GM21717 (cell line): ENCODE measurements around the gene SYK.

Experiments
- ATAC-seq: cut with Tn5 transposase; IDR thresholded peaks from one replicate; pipeline ENCODE4 v1.9.1; 2021; ENCODE audit warnings: mild to moderate bottlenecking, moderate library complexity; ENCODE audit not compliant: unreplicated experiment

The SYK gene

DNA sequence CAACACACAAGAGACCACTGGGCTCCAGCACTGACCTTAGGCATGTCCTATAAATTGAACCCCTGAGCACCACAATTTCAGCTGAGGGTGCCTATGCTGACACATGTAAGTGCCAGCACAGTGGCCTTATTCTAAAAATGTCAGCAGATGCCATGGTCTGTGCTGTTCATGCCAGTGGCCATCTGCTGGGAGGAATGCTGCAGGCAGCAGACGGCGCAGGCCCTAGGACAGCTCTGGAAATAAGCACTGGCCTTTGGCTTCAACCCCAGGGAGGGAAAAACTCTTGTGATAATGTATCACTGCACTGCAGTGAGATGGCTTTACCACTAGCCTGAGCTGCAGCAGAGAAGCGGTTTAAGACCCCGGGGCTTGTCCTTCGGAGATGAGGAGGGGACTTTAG lies 98.5 kb downstream of the SYK start:
- ATAC-seq: no peak

DNA sequence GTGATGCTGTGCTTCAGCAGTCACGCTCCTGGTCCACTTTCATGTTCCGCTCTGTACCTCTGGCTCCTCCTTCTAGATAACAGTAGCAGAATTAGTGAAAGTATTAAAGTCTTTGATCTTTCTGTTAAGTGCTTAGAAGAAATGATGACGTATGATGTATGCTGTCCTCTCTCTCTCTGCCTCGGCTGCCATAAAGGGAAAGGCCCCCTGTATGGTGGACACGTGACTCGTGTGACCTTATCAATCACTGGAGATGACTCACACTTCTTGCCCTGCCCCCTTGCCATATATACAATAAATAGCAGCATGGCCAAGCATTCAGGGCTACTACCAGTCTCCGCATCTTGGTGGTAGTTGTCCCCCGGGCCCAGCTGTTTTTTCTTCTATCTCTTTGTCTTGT lies 100.3 kb downstream of the SYK start:
- ATAC-seq: no peak

DNA sequence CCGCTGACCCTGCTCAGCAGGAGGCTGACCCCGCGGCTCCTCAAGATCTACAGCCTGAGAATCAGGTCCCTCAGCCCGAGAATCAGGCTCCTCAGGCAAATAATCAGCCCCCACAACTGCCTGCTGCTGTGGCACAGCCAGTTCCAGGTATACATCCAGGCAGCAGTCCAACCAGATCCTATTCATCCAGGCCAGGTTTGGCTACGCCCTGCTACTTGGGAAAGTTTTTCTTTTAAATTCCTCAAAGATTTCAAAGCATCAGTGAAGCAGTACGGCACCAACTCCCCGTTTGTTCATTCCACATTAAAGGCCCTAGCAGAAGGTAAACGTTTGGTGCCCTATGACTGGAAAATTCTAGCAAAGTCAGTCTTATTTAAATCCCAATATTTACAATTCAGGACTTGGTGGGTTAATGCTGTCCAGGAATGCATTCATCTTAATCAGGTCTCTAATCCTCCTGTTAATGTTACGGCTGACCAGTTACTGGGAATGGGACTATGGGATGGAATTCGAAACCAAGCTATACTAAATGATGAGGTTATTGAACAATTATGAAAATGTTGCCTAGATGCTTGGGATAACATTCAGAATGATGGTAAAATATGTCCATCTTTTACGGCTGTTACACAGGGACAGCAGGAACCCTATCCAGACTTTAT lies 102.3 kb downstream of the SYK start:
- no peak for ATAC-seq

DNA sequence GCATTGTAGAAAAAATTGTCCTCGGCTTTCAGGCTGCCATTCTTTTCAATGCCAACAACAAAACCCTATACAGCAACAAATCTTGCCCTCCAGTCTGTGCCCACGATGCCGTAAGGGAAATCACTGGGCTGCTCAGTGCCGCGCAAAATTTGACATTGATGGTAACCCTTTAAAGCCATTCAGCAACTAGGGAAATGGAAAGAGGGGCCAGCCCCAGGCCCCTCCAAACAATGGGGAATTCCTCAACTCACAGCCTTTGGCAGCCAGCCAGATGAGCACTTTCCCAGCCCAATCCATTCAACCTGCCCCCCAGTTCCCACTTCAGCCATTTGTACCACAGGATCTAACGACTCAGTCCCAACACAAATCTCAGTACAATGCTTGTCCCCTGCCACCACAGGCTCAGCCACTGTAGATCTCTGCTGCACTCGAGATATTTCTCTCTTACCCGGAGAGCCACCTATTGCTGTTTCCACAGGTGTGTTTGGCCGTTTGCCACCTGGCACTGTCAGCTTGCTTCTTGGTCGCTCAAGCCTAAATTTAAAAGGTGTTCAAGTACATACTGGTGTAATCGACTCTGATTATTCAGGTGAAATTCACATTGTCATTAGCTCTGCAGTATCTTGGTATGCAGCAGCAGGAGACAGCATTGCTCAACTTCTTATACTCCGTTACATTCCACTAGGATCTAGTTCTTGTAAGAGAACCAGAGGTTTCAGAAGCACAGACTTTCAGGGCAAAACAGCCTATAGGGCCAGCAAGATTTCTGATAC lies 103.3 kb downstream of the SYK start:
- ATAC-seq: no peak

DNA sequence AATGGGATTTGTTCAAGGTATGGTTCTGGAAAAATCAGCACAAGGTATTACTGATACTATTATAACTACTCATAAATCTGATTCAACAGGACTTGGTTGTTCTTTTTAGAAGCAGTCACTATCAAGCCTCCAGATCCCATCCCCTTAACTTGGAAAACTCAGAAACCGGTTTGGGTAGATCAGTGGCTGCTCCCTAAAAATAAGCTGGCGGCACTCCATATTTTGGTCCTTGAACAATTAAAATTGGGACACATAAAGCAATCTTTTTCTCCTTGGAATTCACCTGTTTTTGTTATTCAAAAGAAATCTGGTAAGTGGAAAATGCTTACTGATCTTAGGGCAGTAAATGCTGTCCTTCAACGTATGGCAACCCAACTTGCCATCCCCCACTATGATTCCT lies 104.2 kb downstream of the SYK start:
- ATAC-seq: no peak

DNA sequence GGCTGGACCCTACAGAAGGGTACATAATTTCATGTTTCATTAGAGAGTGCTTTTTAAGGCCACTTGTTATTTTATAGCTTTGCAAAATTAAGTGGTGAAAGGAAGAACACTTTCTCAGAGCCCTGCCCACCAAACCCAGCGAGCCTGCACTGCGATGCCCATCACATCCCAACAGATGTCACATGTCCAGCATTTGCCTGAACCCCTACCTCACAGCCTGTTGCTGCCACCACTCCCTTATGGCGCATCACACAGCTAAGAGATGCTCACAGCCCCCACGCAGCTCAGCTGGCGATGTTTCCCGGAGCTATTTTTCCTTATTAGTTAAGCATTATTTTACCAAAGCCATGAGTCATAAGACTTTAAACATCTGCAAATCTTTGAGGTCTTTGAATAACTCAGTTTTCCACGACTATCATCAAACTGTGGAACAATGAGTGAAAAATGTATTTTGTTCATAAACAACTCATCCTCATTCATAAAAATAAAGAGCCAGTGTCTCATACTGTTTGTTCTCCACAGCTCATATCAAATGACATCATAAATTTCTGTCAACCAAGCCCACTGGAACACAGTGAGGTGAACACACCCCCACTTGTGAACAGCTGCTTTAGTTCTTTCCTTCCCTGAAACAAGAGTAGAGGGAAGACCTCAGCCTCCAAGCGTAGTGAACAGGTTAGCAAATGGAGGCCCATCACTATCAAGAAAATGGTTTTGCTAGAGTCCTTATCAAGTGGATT lies 104.9 kb downstream of the SYK start:
- ATAC-seq: no peak

DNA sequence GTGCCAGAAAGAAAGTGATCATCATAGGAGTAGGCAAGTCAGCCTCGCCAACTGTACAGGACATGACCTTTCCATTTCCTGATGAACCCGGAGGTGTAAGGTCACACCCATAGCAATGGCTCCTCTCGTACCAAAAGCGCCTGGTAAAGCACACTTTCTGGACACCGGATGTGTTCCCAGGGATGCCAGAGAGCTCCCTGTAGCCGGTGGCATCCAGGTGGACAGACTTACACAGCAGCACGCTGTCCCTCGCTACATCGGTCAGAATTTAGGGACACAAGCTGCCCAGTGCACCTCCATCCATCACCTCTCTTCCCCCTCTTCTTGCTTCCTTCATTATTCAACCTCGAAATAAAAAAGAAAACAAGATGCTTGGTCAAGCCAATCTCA lies 105.4 kb downstream of the SYK start:
- no peak for ATAC-seq

DNA sequence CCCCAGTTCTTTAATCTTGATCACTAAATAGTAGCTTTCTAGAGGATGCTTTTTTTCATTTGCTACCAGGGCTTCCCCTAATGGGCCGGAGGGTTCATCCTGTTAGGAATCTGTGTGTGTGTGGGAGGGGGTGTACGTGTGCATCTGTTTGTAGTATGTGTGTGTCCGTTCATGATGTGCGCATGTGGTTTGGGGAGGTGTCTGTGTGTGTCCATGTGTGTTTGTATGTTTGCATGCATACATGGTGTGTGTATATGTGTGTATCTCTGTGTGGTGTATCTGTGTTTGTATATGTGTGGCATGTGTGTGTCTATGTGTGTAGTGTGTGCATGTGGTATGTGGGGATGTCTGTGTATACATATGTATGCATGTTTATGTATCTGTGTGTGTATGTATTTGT lies 106.2 kb downstream of the SYK start:
- no peak for ATAC-seq

DNA sequence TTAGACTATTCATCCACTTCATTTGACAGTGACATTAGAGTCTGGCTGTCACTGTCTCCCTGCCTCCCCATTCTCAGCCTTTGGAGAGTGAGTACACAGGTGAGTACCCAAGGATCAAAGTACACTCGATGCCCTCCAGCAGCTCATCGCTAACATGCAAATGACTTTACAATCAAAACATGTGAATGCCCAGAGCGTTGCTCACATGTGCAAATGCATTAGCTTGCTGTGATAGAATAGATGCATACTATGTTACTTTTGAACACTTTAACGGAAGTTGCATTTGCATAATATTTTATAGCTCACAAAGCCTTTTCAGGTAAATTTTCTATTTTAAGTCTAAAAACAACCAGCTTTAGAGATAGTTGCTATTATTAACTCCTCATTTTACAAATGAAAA lies 107.6 kb downstream of the SYK start:
- ATAC-seq: peak; percentile 55

DNA sequence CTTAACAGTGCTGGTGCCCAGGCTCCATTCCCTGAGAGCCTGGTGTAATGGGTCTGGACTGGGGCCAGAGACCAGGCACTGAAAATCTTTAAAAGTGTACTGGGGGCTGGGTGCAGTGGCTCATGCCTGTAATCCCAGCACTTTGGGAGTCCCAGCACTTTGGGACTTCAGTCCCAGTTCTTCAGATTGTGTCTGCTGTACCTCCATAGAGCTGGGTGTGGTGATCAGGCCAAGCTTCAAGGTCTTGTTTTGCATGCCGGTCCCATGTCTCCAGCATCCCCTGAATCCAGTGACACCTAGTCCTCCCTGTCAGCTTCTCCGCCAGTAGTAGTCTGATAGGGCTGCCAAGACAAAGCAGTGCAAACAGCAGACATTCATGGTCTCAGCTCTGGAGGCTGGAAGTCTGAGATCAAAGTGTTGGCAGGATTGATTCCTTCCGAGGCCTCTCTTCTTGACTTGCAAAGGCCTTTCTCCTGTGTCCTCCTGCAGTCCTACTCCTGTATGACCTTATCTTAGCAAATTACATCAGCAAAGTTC lies 108.2 kb downstream of the SYK start:
- no peak for ATAC-seq

DNA sequence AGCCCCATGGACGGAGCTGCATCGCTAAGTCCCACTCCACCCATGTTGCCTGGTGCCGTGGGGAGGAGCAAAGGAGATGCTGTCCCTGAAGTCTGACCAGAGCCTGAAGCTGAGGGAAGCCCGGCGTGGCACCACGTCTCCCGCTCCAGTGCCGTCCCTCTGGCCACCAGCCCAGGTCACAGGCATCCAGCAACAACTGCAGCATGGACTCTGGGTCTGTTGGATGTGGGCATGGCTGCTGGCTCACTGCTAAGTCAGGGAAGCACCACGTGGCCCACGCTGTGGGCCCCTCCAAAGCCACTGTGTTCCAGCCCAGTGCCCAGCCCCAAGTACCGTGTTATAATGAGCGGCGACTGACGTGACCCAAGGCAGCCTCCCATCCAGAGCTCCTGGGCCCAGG lies 112.6 kb downstream of the SYK start:
- no peak for ATAC-seq

DNA sequence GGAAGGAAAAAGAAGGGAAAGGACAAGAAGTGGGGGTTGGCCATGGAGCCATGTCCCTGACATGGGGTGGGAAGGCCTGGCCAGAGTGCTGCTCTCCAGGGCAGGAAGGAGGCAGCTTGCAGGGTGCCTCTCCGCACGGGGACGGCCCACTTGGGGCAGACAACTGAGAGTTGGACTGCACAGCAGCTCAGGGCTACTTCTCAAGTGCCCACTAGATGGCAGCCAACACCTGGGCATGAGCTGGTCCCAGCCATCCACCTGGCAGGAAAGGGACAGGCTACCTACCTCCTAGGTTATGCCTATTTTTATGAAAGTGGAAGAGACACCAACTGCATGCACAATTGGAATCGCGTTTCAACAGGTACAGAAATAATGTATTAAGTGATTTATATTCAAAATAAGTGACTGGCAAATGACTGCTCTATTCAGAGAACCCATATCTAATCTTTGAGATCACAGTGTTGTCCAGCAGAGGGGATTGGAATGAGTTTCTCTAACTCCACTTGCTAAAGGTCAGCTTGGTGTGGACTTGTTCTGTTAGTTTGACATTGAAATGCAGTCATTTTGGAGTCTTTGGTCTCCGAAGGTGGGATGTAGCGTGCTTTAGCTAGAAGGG lies 113.4 kb downstream of the SYK start:
- ATAC-seq: peak; percentile 77

DNA sequence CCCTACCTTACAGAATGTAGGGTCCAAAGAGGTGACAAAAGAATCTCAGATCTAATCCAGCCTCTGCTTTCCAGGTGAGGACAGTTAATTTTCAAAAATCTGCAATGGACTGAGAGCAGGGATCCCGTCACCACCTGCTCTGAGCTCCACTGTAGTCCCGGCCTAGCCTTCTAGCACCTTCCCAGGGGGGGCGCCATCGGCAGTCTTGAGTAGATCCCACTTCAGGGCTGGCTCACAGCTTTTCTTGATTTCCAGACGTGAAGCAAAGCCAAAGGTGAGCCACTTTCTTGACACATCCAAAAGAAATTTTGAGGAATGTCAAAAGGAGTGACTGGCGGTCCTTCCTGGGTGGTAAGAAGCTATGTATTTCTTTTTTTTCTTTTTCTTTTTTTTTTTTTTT lies 114.1 kb downstream of the SYK start:
- ATAC-seq: no peak

DNA sequence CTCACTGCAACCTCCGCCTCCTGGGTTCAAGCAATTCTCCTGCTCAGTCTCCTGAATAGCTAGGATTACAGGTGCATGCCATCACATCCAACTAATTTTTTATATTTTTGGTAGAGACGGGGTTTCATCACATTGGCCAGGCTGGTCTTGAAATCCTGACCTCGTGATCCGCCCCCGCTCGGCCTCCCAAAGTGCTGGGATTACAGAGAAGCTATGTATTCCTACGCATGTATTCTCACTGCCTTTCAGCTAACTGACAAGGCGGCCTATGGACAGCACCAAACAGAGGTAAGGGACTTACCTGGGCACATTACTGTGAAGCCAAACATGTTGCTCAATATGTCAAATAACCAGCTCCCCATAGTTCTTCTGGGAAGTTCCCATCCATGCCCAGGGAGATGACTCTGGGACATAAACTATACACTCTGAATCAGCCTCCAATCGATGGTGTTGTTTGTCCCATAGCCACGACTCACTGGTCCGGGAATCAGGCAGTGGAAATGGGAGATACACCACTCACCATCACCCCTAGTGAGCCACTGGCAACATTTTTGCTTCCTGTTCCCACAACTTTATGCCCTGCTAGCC lies 114.6 kb downstream of the SYK start:
- ATAC-seq: no peak

DNA sequence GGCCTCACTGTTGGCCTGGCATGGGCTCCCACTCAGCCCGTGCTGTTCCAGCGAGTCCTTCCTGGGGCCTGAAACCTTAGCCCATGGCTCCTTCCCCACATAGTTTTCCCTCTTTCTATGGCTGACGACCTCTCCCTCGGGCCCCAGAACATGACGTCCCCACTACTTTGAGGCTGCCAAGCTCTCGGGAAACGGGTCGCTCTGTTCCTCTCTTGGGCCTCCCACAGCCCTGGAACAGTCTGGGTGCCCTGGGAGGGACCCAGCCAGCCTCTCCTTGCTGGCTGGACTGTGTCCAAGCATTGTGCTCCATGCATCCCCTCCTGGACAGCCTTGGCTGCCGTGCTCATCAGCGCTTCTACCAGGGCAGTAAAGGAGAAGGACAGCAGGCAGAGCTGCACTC lies 118.3 kb downstream of the SYK start:
- ATAC-seq: no peak

DNA sequence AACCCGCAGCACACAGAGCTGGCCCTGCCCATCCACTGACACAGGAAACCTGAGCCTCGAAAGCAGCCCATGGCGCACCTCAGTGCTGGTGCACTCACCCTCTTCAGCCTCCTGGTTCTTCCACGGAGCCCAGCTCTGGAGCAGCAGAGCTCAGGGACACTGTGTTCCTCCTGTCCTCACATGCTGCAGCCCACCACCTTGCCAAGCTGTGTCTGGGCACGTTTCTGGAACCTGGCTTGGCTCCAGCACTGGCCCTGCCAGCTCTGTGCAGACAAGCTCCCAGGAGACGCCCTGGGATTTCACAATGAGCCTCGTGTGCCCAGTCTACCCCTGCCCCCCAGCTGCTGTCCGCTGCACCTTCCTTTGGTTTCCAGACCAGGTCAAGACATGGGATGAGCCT lies 119.5 kb downstream of the SYK start:
- no peak for ATAC-seq

DNA sequence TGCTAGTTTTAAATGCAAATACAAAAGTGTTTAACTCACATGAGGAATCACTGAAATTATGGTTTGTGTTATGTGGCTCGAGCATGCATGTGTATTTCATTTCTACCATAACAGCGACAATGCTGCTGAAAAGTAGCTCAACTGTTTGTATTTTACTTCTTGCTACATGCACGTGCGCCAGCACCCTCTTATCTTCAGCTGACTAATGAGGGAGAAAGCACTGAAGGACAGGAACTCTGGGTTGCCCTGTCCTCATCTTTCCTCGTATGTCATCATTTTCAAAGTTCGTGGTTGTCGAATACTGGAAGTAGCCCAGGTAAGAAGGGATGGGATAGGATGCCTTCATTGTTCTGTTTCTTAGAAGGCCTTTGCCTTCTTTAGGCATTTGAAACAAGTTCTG lies 120.3 kb downstream of the SYK start:
- ATAC-seq: no peak

DNA sequence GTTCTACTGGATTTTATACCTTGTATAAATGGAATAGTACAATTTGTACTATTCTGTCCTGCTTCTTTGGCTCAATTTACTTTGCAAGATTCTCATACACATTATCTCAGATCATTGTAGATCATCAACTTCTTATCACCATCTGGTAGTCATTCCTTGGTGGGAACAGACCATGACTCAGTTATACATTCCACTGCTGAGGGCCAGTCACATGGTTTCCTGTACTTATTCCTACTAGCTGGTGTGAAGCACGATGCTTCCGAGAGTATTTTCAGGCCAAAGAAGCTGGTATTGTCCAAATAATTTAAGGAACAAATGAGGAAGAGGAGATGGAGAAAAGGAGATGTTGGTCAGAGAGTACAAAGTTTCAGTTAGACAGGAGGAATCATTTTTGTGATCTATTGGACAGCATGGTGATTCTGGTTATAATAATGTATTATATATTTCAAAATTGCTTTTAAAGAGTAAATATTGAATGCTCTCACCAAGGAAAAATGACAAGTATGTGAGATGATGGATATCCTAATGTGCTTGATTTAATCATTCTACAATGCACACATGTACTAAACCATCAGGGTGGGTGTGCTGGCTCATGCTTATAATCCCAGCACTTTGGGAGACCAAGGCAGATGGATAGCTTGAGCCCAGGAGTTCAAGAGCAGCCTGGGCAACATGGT lies 124.1 kb downstream of the SYK start:
- ATAC-seq: no peak

DNA sequence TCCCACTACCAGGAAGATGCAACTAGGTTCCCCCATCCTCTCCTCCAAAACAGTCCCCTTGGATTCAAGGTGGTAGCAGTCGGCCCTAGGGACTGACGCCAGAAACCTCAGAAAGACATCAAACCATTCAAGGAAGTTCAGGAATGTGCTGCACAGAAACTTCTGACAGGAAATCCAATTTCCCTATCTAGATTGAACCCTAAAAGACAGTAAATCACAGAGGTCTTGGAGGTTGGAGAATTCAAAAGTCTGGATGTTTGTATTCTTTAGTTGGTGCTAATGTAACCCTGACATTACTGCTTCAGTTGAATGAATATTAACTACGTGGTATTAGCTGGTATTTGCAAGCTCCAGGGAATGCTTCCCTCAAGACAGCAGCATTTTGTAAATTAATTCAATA lies 125.3 kb downstream of the SYK start:
- ATAC-seq: no peak

DNA sequence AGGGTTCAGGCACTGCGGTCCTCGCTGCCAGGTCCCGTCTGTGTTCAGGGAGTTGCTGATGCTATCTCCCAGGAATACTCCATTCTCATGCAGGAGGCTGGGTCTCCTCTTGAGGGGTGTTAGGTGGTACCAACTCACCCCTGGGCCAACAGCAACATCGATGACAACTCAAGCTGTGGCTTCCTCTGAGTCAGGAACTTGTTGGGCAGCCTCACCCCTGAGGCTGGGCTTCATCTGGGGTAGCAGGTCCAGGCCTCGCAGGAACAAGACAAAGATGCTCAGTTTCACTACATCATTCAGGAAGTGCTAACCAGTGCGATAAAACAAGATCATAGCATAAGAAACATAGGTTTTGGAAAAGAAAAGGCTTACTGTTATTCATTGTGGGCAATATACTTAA lies 125.9 kb downstream of the SYK start:
- ATAC-seq: no peak

DNA sequence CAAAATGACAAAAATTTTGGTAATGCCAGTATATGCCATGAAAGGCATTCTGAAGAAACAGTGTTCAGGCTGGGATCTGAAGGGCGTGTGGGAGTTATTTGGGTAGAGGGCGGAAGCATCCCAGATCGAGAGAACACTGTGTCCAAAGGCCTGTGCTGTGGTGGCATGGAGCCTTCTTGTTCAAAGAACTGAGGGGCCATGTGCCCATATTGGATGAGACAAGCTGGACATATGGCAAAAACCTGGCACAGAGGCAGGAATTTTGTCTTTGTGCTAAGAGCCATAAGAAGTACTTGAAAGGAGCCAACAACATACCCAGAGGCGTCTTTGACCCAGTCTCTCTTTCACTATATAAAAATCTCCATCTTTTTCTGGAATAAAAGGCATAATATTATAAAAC lies 128.0 kb downstream of the SYK start:
- ATAC-seq: no peak
